HEK293 (cell line): ENCODE measurements around the gene S1PR2.

Source experiments
- ELK4 ChIP-seq: IDR thresholded peaks from 2 replicates; pipeline ENCODE4 v1.6.1; 2011; ENCODE audit warnings: mild to moderate bottlenecking, low read depth, low read length, borderline replicate concordance
- HOXA7 ChIP-seq: sonication (generic); formaldehyde crosslinking; IDR thresholded peaks from 2 replicates; pipeline ENCODE4 v1.8.1; 2022; ENCODE audit warnings: missing genetic modification reagents, borderline replicate concordance
- HOXD13 ChIP-seq: sonication (generic); formaldehyde crosslinking; IDR thresholded peaks from 2 replicates; pipeline ENCODE4 v1.8.0; 2022; ENCODE audit warnings: missing genetic modification reagents, borderline replicate concordance
- IKZF3 ChIP-seq: fragments of 450-650 bp; IDR thresholded peaks from 2 replicates; pipeline ENCODE4 v1.5.0; 2018; ENCODE audit warnings: missing biosample characterization, mild to moderate bottlenecking, missing genetic modification characterization, moderate library complexity
- KLF10 ChIP-seq: fragments of 450-650 bp; IDR thresholded peaks from 2 replicates; pipeline ENCODE4 v1.5.1; 2018; ENCODE audit warnings: missing biosample characterization, mild to moderate bottlenecking, missing genetic modification characterization
- KLF17 ChIP-seq: fragments of 450-650 bp; formaldehyde crosslinking; IDR thresholded peaks from 2 replicates; pipeline ENCODE4 v1.5.1; 2016; ENCODE audit warnings: missing biosample characterization, missing genetic modification characterization
- KLF7 ChIP-seq: fragments of 450-650 bp; formaldehyde crosslinking; IDR thresholded peaks from 2 replicates; pipeline ENCODE4 v1.5.1; 2016; ENCODE audit warnings: missing biosample characterization, missing genetic modification characterization, borderline replicate concordance
- PRDM4 ChIP-seq: fragments of 450-650 bp; formaldehyde crosslinking; IDR thresholded peaks from 2 replicates; pipeline ENCODE4 v1.5.1; 2017; ENCODE audit warnings: missing biosample characterization, missing genetic modification characterization
- SCRT1 ChIP-seq: fragments of 450-650 bp; formaldehyde crosslinking; IDR thresholded peaks from 2 replicates; pipeline ENCODE4 v1.5.1; 2016; ENCODE audit warnings: missing biosample characterization, missing genetic modification characterization, borderline replicate concordance
- YY2 ChIP-seq: fragments of 450-650 bp; formaldehyde crosslinking; IDR thresholded peaks from 2 replicates; pipeline ENCODE4 v1.5.1; 2016; ENCODE audit warnings: missing biosample characterization, missing genetic modification characterization
- ZBTB1 ChIP-seq: fragments of 450-650 bp; formaldehyde crosslinking; IDR thresholded peaks from 2 replicates; pipeline ENCODE4 v1.5.1; 2016; ENCODE audit warnings: missing biosample characterization, missing genetic modification characterization
- ZBTB20 ChIP-seq: fragments of 450-650 bp; formaldehyde crosslinking; IDR thresholded peaks from 2 replicates; pipeline ENCODE4 v1.5.1; 2016; ENCODE audit warnings: missing biosample characterization, missing genetic modification characterization
- ZBTB6 ChIP-seq: fragments of 450-650 bp; formaldehyde crosslinking; IDR thresholded peaks from 2 replicates; pipeline ENCODE4 v1.5.1; 2017; ENCODE audit warnings: missing biosample characterization, missing genetic modification characterization
- ZNF121 ChIP-seq: fragments of 450-650 bp; formaldehyde crosslinking; IDR thresholded peaks from 2 replicates; pipeline ENCODE4 v1.5.1; 2016; ENCODE audit warnings: missing biosample characterization, missing genetic modification characterization
- ZNF157 ChIP-seq: fragments of 450-650 bp; formaldehyde crosslinking; IDR thresholded peaks from 2 replicates; pipeline ENCODE4 v1.5.1; 2016; ENCODE audit warnings: missing biosample characterization, missing genetic modification characterization
- ZNF2 ChIP-seq: fragments of 450-650 bp; formaldehyde crosslinking; IDR thresholded peaks from 2 replicates; pipeline ENCODE4 v1.5.1; 2016; ENCODE audit warnings: missing biosample characterization, missing genetic modification characterization
- ZNF214 ChIP-seq: fragments of 450-650 bp; formaldehyde crosslinking; IDR thresholded peaks from 2 replicates; pipeline ENCODE4 v1.5.1; 2017; ENCODE audit warnings: missing biosample characterization, mild to moderate bottlenecking, missing genetic modification characterization, borderline replicate concordance
- ZNF266 ChIP-seq: fragments of 450-650 bp; formaldehyde crosslinking; IDR thresholded peaks from 2 replicates; pipeline ENCODE4 v1.5.1; 2016; ENCODE audit warnings: missing biosample characterization, missing genetic modification characterization, low read depth
- ZNF274 ChIP-seq, 2 experiments: fragments of 200-500 bp in 1 of 2; fragments of 450-650 bp in 1 of 2; sonication (Bioruptor generic) in 1 of 2; formaldehyde crosslinking in 1 of 2; IDR thresholded peaks; 2 replicates each; pipeline versions ENCODE4 v1.5.1 to v1.6.1; 2014 to 2016; ENCODE audit warnings: borderline replicate concordance in 1 of 2, inconsistent platforms in 1 of 2, low read length in 1 of 2, missing biosample characterization in 1 of 2, missing genetic modification characterization in 1 of 2
- ZNF302 ChIP-seq: fragments of 450-650 bp; formaldehyde crosslinking; IDR thresholded peaks from 2 replicates; pipeline ENCODE4 v1.5.1; 2016; ENCODE audit warnings: missing biosample characterization, missing genetic modification characterization, low read depth
- ZNF391 ChIP-seq: fragments of 450-650 bp; formaldehyde crosslinking; IDR thresholded peaks from 2 replicates; pipeline ENCODE4 v1.5.1; 2016; ENCODE audit warnings: low read depth, missing biosample characterization, missing genetic modification characterization, borderline replicate concordance
- ZNF449 ChIP-seq: fragments of 450-650 bp; formaldehyde crosslinking; IDR thresholded peaks from 2 replicates; pipeline ENCODE4 v1.5.1; 2017; ENCODE audit warnings: missing biosample characterization, mild to moderate bottlenecking, missing genetic modification characterization, moderate library complexity
- ZNF530 ChIP-seq: fragments of 450-650 bp; formaldehyde crosslinking; IDR thresholded peaks from 2 replicates; pipeline ENCODE4 v1.5.1; 2016; ENCODE audit warnings: low read depth, missing biosample characterization, missing genetic modification characterization
- ZNF548 ChIP-seq: fragments of 450-650 bp; formaldehyde crosslinking; IDR thresholded peaks from 2 replicates; pipeline ENCODE4 v1.5.1; 2016; ENCODE audit warnings: missing biosample characterization, missing genetic modification characterization
- ZNF658 ChIP-seq: fragments of 450-650 bp; formaldehyde crosslinking; IDR thresholded peaks from 2 replicates; pipeline ENCODE4; 2016; ENCODE audit warnings: missing biosample characterization, missing genetic modification characterization
- ZNF707 ChIP-seq: fragments of 450-650 bp; formaldehyde crosslinking; IDR thresholded peaks from 2 replicates; pipeline ENCODE4 v1.5.1; 2016; ENCODE audit warnings: missing biosample characterization, missing genetic modification characterization
- ZNF785 ChIP-seq: fragments of 450-650 bp; formaldehyde crosslinking; IDR thresholded peaks from 2 replicates; pipeline ENCODE4 v1.5.1; 2016; ENCODE audit warnings: missing biosample characterization, missing genetic modification characterization
- ZNF830 ChIP-seq: fragments of 450-650 bp; IDR thresholded peaks from 2 replicates; pipeline ENCODE4 v1.5.0; 2018; ENCODE audit warnings: missing biosample characterization, missing genetic modification characterization, low read depth, mild to moderate bottlenecking, moderate library complexity
- ZSCAN16 ChIP-seq: fragments of 450-650 bp; formaldehyde crosslinking; IDR thresholded peaks from 2 replicates; pipeline ENCODE4 v1.5.1; 2016; ENCODE audit warnings: missing biosample characterization, missing genetic modification characterization
- ZSCAN30 ChIP-seq: fragments of 450-650 bp; IDR thresholded peaks from 2 replicates; pipeline ENCODE4 v1.5.1; 2018; ENCODE audit warnings: missing biosample characterization, mild to moderate bottlenecking, missing genetic modification characterization, moderate library complexity

S1PR2 gene

GRCh38 chr19:10251792-10252694 lies 20.9 kb upstream of the S1PR2 start, which contains the start of gene MRPL4 (continued):
- TF ChIP-seq PRDM4 (peak; percentile 65), ZNF830 (tag by site-specific recombination) (no peak), ZNF530 (tag by site-specific recombination) (no peak), IKZF3 (peak; percentile 54; the same call in 1 of the 2 replicates), ELK4 (no peak), ZBTB6 (tag by site-specific recombination) (0 out of 2 replicates have a peak, but pooled peaks have one; percentile 60), ZSCAN30 (no peak; the same call in none of the 2 replicates), ZNF785 (tag by site-specific recombination) (peak; percentile 74; the same call in 1 of the 2 replicates), ZNF302 (tag by site-specific recombination) (no peak), ZNF2 (peak; percentile 92), SCRT1 (no peak), ZNF658 (no peak), ZNF274 (IDR thresholded peaks at IDR 0.05; ENCODE audit: low read length) (no peak), ZNF274 (tag by site-specific recombination; IDR thresholded peaks at IDR 0.05; ENCODE audit: borderline replicate concordance) (no peak), KLF17 (tag by site-specific recombination) (peak; percentile 98), ZNF449 (tag by site-specific recombination) (peak; percentile 73), ZBTB20 (tag by site-specific recombination) (peak; percentile 79; the same call in 1 of the 2 replicates), ZNF214 (tag by site-specific recombination) (no peak), ZNF266 (tag by site-specific recombination) (no peak), ZNF707 (tag by site-specific recombination) (no peak; the same call in 1 of the 2 replicates), YY2 (tag by site-specific recombination) (peak; percentile 85), ZSCAN16 (no peak), ZBTB1 (tag by site-specific recombination) (peak; percentile 83; the same call in 1 of the 2 replicates), ZNF121 (no peak), HOXA7 (CRISPR knock-in tag) (no peak), KLF10 (peak; percentile 90), ZNF157 (tag by site-specific recombination) (no peak), ZNF548 (tag by site-specific recombination) (no peak), KLF7 (tag by site-specific recombination) (peak; percentile 90), HOXD13 (CRISPR knock-in tag) (no peak), ZNF391 (peak; percentile 92; the same call in 1 of the 2 replicates)
